ENCODE measurements around the gene GPR161. TPM values are rescaled to one million over a fixed set of nuclear protein-coding genes. Genes with fewer than 3 reads are reported as not detected.

GPR161 gene
- total RNA-seq, 2 experiments from 2014 or later, result 0.14 to 0.30 TPM

GRCh38 chr1:168105846-168106245, 30.9 kb downstream of the GPR161 start:
- no peak for DNase-seq
- Mint-ChIP-seq H3K27me3 (no peaks in the 10 kb centered on the region), H3K4me3 (no peak overlapping the region), H3K36me3 (no peaks in the 10 kb centered on the region), H3K9me3 (no peaks in the 10 kb centered on the region), H3K4me1 (no peaks in the 10 kb centered on the region), H3K27ac (no peak overlapping the region)

GRCh38 chr1:168104535-168104934, 32.2 kb downstream of the GPR161 start:
- H3K27ac Mint-ChIP-seq, result no peak overlapping the region
- DNase-seq, result no peak
- H3K4me3 Mint-ChIP-seq, result no peak overlapping the region
- no peaks in the 10 kb centered on the region for H3K36me3 Mint-ChIP-seq
- no peaks in the 10 kb centered on the region for H3K4me1 Mint-ChIP-seq
- no peaks in the 10 kb centered on the region for H3K27me3 Mint-ChIP-seq
- no peaks in the 10 kb centered on the region for H3K9me3 Mint-ChIP-seq

- Mint-ChIP-seq H3K4me1 (no peaks in the 10 kb centered on the region), H3K9me3 (no peaks in the 10 kb centered on the region), H3K4me3 (no peak overlapping the region), H3K36me3 (no peaks in the 10 kb centered on the region), H3K27me3 (no peaks in the 10 kb centered on the region), H3K27ac (no peak overlapping the region)
- DNase-seq, result no peak
Observed at GRCh38 chr1:168102487-168102886, 34.2 kb downstream of the GPR161 start.

GRCh38 chr1:168101336-168101735, 35.4 kb downstream of the GPR161 start:
- Mint-ChIP-seq H3K4me1 (no peaks in the 10 kb centered on the region), H3K27me3 (no peaks in the 10 kb centered on the region), H3K27ac (no peak overlapping the region), H3K36me3 (no peaks in the 10 kb centered on the region), H3K4me3 (no peak overlapping the region), H3K9me3 (no peaks in the 10 kb centered on the region)
- no peak for DNase-seq

GRCh38 chr1:168100315-168101002, 36.3 kb downstream of the GPR161 start:
- Mint-ChIP-seq H3K4me3 (no peak overlapping the region), H3K36me3 (no peaks in the 10 kb centered on the region), H3K9me3 (no peaks in the 10 kb centered on the region), H3K27ac (no peak overlapping the region), H3K4me1 (no peaks in the 10 kb centered on the region), H3K27me3 (no peaks in the 10 kb centered on the region)
- DNase-seq, result no peak

GRCh38 chr1:168099337-168099801, 37.4 kb downstream of the GPR161 start:
- Mint-ChIP-seq H3K9me3 (no peaks in the 10 kb centered on the region), H3K36me3 (no peaks in the 10 kb centered on the region), H3K4me1 (no peaks in the 10 kb centered on the region), H3K4me3 (no peak overlapping the region), H3K27me3 (no peaks in the 10 kb centered on the region), H3K27ac (no peak overlapping the region)
- no peak for DNase-seq

GRCh38 chr1:168098534-168099320, 38.0 kb downstream of the GPR161 start:
- Mint-ChIP-seq H3K27ac (no peak overlapping the region), H3K9me3 (no peaks in the 10 kb centered on the region), H3K4me1 (no peaks in the 10 kb centered on the region), H3K4me3 (no peak overlapping the region), H3K27me3 (no peaks in the 10 kb centered on the region), H3K36me3 (no peaks in the 10 kb centered on the region)
- DNase-seq, result no peak

- DNase-seq, result no peak
- Mint-ChIP-seq H3K27me3 (no peaks in the 10 kb centered on the region), H3K27ac (no peak overlapping the region)
Observed at GRCh38 chr1:168097921-168098528, 38.7 kb downstream of the GPR161 start.

GRCh38 chr1:168096296-168097165, 40.2 kb downstream of the GPR161 start:
- Mint-ChIP-seq H3K4me1 (no peaks in the 10 kb centered on the region), H3K4me3 (no peak overlapping the region), H3K36me3 (no peaks in the 10 kb centered on the region), H3K27me3 (no peaks in the 10 kb centered on the region), H3K9me3 (no peaks in the 10 kb centered on the region), H3K27ac (no peak overlapping the region)
- DNase-seq, result no peak

More at GRCh38 chr1:168097921-168098528, 38.7 kb downstream of the GPR161 start:
- Mint-ChIP-seq H3K36me3 (no peaks in the 10 kb centered on the region), H3K4me1 (no peaks in the 10 kb centered on the region), H3K4me3 (no peak overlapping the region), H3K9me3 (no peaks in the 10 kb centered on the region)

- no peak overlapping the region for H3K4me3 Mint-ChIP-seq
- no peak for DNase-seq
- H3K9me3 Mint-ChIP-seq, result no peaks in the 10 kb centered on the region
- no peaks in the 10 kb centered on the region for H3K36me3 Mint-ChIP-seq
- H3K4me1 Mint-ChIP-seq, result no peaks in the 10 kb centered on the region
- no peaks in the 10 kb centered on the region for H3K27me3 Mint-ChIP-seq
- no peak overlapping the region for H3K27ac Mint-ChIP-seq
Observed at GRCh38 chr1:168095476-168095875, 41.3 kb downstream of the GPR161 start.

- Mint-ChIP-seq H3K4me1 (no peaks in the 10 kb centered on the region), H3K36me3 (no peaks in the 10 kb centered on the region), H3K9me3 (no peaks in the 10 kb centered on the region), H3K4me3 (no peak overlapping the region), H3K27me3 (no peaks in the 10 kb centered on the region), H3K27ac (no peak overlapping the region)
- DNase-seq, result no peak
Observed at GRCh38 chr1:168093616-168094015, 43.1 kb downstream of the GPR161 start.

GRCh38 chr1:168092566-168093355, 44.0 kb downstream of the GPR161 start:
- Mint-ChIP-seq H3K4me3 (no peak overlapping the region), H3K9me3 (no peaks in the 10 kb centered on the region), H3K36me3 (no peaks in the 10 kb centered on the region), H3K27ac (no peak overlapping the region), H3K27me3 (no peaks in the 10 kb centered on the region), H3K4me1 (no peaks in the 10 kb centered on the region)
- DNase-seq, result no peak

GRCh38 chr1:168091720-168092550, 44.8 kb downstream of the GPR161 start:
- Mint-ChIP-seq H3K27ac (no peak overlapping the region), H3K4me1 (no peaks in the 10 kb centered on the region), H3K27me3 (no peaks in the 10 kb centered on the region), H3K4me3 (no peak overlapping the region), H3K9me3 (no peaks in the 10 kb centered on the region), H3K36me3 (no peaks in the 10 kb centered on the region)
- DNase-seq, result no peak

Data from activated naive CD8-positive, alpha-beta T cell treated with anti-CD3 and anti-CD28 coated beads for 36 hours (primary cell).